Glutamatergic neuron (in vitro differentiated cells): Measurements from ENCODE around the gene UQCR11. TPM values are rescaled to one million over a fixed set of nuclear protein-coding genes. Genes with fewer than 3 reads are reported as not detected.
A peak's percentile ranks its signal among the peaks of the same experiment; 100 is the strongest.

Experiments
- DNase-seq: peaks from one replicate; pipeline ENCODE4 v3.0.0; 2022
- H3K27ac Mint-ChIP-seq: one replicate; pipeline ENCODE4 v1.8.0; 2020; ENCODE audit warnings: mild to moderate bottlenecking, mixed read lengths, inconsistent platforms; ENCODE audit not compliant: unreplicated experiment
- H3K27me3 Mint-ChIP-seq: one replicate; pipeline ENCODE4 v1.8.0; 2020; ENCODE audit warnings: mild to moderate bottlenecking, moderate library complexity, mixed read lengths, inconsistent platforms; ENCODE audit not compliant: unreplicated experiment
- H3K36me3 Mint-ChIP-seq: one replicate; pipeline ENCODE4 v1.8.0; 2020; ENCODE audit warnings: mild to moderate bottlenecking, mixed read lengths, inconsistent platforms; ENCODE audit not compliant: unreplicated experiment
- H3K4me1 Mint-ChIP-seq: one replicate; pipeline ENCODE4 v1.8.0; 2020; ENCODE audit warnings: mild to moderate bottlenecking, low read depth, mixed read lengths, inconsistent platforms; ENCODE audit not compliant: unreplicated experiment
- H3K4me3 Mint-ChIP-seq: one replicate; pipeline ENCODE4 v1.8.0; 2020; ENCODE audit warnings: mild to moderate bottlenecking, mixed read lengths, inconsistent platforms; ENCODE audit not compliant: unreplicated experiment
- H3K9me3 Mint-ChIP-seq: one replicate; pipeline ENCODE4 v1.8.0; 2020; ENCODE audit warnings: mild to moderate bottlenecking, moderate library complexity, mixed read lengths, inconsistent platforms; ENCODE audit not compliant: unreplicated experiment
- CTCF ChIP-seq: fragments of 200-600 bp; sonication (generic); IDR thresholded peaks from one replicate; pipeline ENCODE4 v1.5.0; 2021; ENCODE audit not compliant: partially characterized antibody, unreplicated experiment
- total RNA-seq: library from RNA; stranded (reverse); fragmentation: NEBNext Ultra II Directional; extraction: Animal tissue kit (Norgen Biotek cat#: 25700); gene quantifications from one replicate; pipeline ENCODE4 v1.2.1, GENCODE V29; 2021; ENCODE audit not compliant: unreplicated experiment

Gene UQCR11
- total RNA-seq, 1 donor from 2014 or later = 204 TPM

DNA sequence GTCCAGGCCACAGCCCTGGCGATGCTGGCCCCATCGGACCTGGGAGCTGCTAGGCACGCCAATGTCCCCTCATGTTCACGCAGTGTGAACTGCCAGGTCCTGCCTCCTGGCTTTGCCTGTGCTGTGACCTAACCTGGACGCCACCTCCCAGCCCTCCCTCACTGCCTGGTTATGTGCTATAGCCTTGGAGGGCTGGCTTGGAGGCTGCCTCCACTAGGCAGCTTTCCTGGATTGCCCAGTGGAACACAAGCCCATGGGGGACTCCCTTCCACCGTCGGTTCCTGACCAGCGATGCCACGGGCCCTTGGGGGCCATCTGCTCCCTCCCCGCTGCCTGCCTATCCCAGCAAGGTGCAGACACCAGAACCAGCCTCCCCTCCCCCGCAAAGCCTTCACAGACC lies 15.2 kb upstream of the UQCR11 start:
- Mint-ChIP-seq H3K27me3 (peaks cover 12% of the 10 kb centered on the region), H3K9me3 (peaks cover 19% of the 10 kb centered on the region), H3K4me3 (no peak overlapping the region), H3K4me1 (peaks cover 2% of the 10 kb centered on the region), H3K36me3 (no peaks in the 10 kb centered on the region), H3K27ac (peak overlapping the region; percentile 8)
- no peak for DNase-seq
- TF ChIP-seq CTCF = no peak

GRCh38 chr19:1619703-1620102 lies 14.4 kb upstream of the UQCR11 start:
- no peak for TF ChIP-seq CTCF
- H3K36me3 Mint-ChIP-seq = no peaks in the 10 kb centered on the region
- peaks cover 2% of the 10 kb centered on the region for H3K4me1 Mint-ChIP-seq
- no peak overlapping the region for H3K27ac Mint-ChIP-seq
- H3K4me3 Mint-ChIP-seq = no peak overlapping the region
- H3K9me3 Mint-ChIP-seq = peaks cover 19% of the 10 kb centered on the region
- H3K27me3 Mint-ChIP-seq = peaks cover 16% of the 10 kb centered on the region
- no peak for DNase-seq

- Mint-ChIP-seq H3K27ac (no peak overlapping the region), H3K4me3 (no peak overlapping the region), H3K27me3 (peaks cover 19% of the 10 kb centered on the region), H3K4me1 (peaks cover 2% of the 10 kb centered on the region), H3K36me3 (no peaks in the 10 kb centered on the region), H3K9me3 (peaks cover 18% of the 10 kb centered on the region)
- no peak for TF ChIP-seq CTCF
- no peak for DNase-seq
Measured at GRCh38 chr19:1619094-1619439, 13.8 kb upstream of the UQCR11 start.

- DNase-seq = no peak
- peaks cover 19% of the 10 kb centered on the region for H3K27me3 Mint-ChIP-seq
- H3K4me1 Mint-ChIP-seq = peaks cover 2% of the 10 kb centered on the region
- H3K9me3 Mint-ChIP-seq = peaks cover 16% of the 10 kb centered on the region
- H3K4me3 Mint-ChIP-seq = no peak overlapping the region
- peak overlapping the region; percentile 87 for H3K27ac Mint-ChIP-seq
- H3K36me3 Mint-ChIP-seq = no peaks in the 10 kb centered on the region
- TF ChIP-seq CTCF = peak; percentile 11
Measured at GRCh38 chr19:1618157-1619093, 13.2 kb upstream of the UQCR11 start.

GRCh38 chr19:1616875-1617274 lies 11.6 kb upstream of the UQCR11 start:
- Mint-ChIP-seq H3K4me1 (no peaks in the 10 kb centered on the region), H3K27me3 (peaks cover 14% of the 10 kb centered on the region), H3K4me3 (peak overlapping the region; percentile 7), H3K9me3 (peaks cover 11% of the 10 kb centered on the region), H3K36me3 (no peaks in the 10 kb centered on the region), H3K27ac (peak overlapping the region; percentile 54)
- no peak for DNase-seq
- no peak for TF ChIP-seq CTCF
